ENCODE data around the gene MIPOL1.
"Not testable (repeated sequence)": the region's sequence is repeated elsewhere in the genome, so short reads cannot be mapped to it uniquely, and the experiment has no call there.

Gene MIPOL1

GRCh38 chr14:37172936-37173614 is 24.7 kb upstream of the MIPOL1 start:
- no peak overlapping the region for H3K4me3 ChIP-seq (ENCODE audit: low read depth, low read length)
- TF ChIP-seq CTCF (IDR thresholded peaks at IDR 0.05; ENCODE audit: insufficient read depth, low read depth, low read length, missing control alignments) = no peak
- DNase-seq (ENCODE audit: low read depth) = no peak

GRCh38 chr14:37179896-37180502 is 17.7 kb upstream of the MIPOL1 start:
- no peak for TF ChIP-seq CTCF (IDR thresholded peaks at IDR 0.05; ENCODE audit: insufficient read depth, low read depth, low read length, missing control alignments)
- H3K4me3 ChIP-seq (ENCODE audit: low read depth, low read length) = no peak overlapping the region
- no peak for DNase-seq (ENCODE audit: low read depth)

GRCh38 chr14:37180886-37181285 is 16.9 kb upstream of the MIPOL1 start:
- not testable (repeated sequence) for DNase-seq (ENCODE audit: low read depth); H3K4me3 ChIP-seq (ENCODE audit: low read depth, low read length)

- DNase-seq (ENCODE audit: low read depth) = no peak
- no peak for TF ChIP-seq CTCF (IDR thresholded peaks at IDR 0.05; ENCODE audit: insufficient read depth, low read depth, low read length, missing control alignments)
- H3K4me3 ChIP-seq (ENCODE audit: low read depth, low read length) = no peak overlapping the region
These were observed 16.3 kb upstream of the MIPOL1 start for GRCh38 chr14:37181441-37181840.

- DNase-seq (ENCODE audit: low read depth); H3K4me3 ChIP-seq (ENCODE audit: low read depth, low read length): not testable (repeated sequence)
These were observed 13.2 kb upstream of the MIPOL1 start for GRCh38 chr14:37184520-37184919.

- no peak for DNase-seq (ENCODE audit: low read depth)
- no peak overlapping the region for H3K4me3 ChIP-seq (ENCODE audit: low read depth, low read length)
- TF ChIP-seq CTCF (IDR thresholded peaks at IDR 0.05; ENCODE audit: insufficient read depth, low read depth, low read length, missing control alignments) = no peak
These were observed 12.1 kb upstream of the MIPOL1 start for GRCh38 chr14:37185670-37186069.

GRCh38 chr14:37186865-37187264 is 10.9 kb upstream of the MIPOL1 start:
- no peak for TF ChIP-seq CTCF (IDR thresholded peaks at IDR 0.05; ENCODE audit: insufficient read depth, low read depth, low read length, missing control alignments)
- H3K4me3 ChIP-seq (ENCODE audit: low read depth, low read length) = no peak overlapping the region
- no peak for DNase-seq (ENCODE audit: low read depth)

GRCh38 chr14:37187294-37187693 is 10.4 kb upstream of the MIPOL1 start:
- DNase-seq (ENCODE audit: low read depth) = no peak
- no peak overlapping the region for H3K4me3 ChIP-seq (ENCODE audit: low read depth, low read length)
- TF ChIP-seq CTCF (IDR thresholded peaks at IDR 0.05; ENCODE audit: insufficient read depth, low read depth, low read length, missing control alignments) = no peak

GRCh38 chr14:37187840-37188577 is 9.7 kb upstream of the MIPOL1 start:
- DNase-seq (ENCODE audit: low read depth); H3K4me3 ChIP-seq (ENCODE audit: low read depth, low read length): not testable (repeated sequence)

GRCh38 chr14:37189733-37190132 is 8.0 kb upstream of the MIPOL1 start:
- H3K4me3 ChIP-seq (ENCODE audit: low read depth, low read length); DNase-seq (ENCODE audit: low read depth): not testable (repeated sequence)
